Mammary epithelial cell (primary cell): ENCODE results near the gene COL4A2.

ENCODE experiments used
- CTCF ChIP-seq, 2 donors: IDR thresholded peaks in 1 of 2; conservative IDR thresholded peaks in 1 of 2; 2 replicates each; pipeline ENCODE4 v1.5.1; 2011 to 2012; ENCODE audit warnings: inconsistent platforms in 2 of 2, low read length in 2 of 2, mild to moderate bottlenecking in 2 of 2, control low read depth in 1 of 2, low read depth in 1 of 2; ENCODE audit not compliant: insufficient read depth in 1 of 2; ENCODE audit errors: extremely low read depth in 1 of 2
- EZH2 ChIP-seq: IDR thresholded peaks from 2 replicates; pipeline ENCODE4 v1.6.1; 2012; ENCODE audit warnings: low read length, inconsistent platforms, borderline replicate concordance

GRCh38 chr13:110382830-110383229 is 75.7 kb downstream of the COL4A2 start:
- TF ChIP-seq CTCF (conservative IDR thresholded peaks at IDR 0.05 in 1 of 2, IDR thresholded peaks at IDR 0.05 in 1 of 2; ENCODE audit: extremely low read depth in 1 of 2, insufficient read depth in 1 of 2, low read depth in 1 of 2, low read length in 2 of 2) (no peak), EZH2 (no peak)
